ENCODE measurements around the gene ROBO1.

- TF ChIP-seq CTCF (conservative IDR thresholded peaks at IDR 0.05; ENCODE audit: low read depth, low read length) (no peak), EZH2 (IDR thresholded peaks at IDR 0.05; ENCODE audit: low read length, unreplicated experiment) (no peak)
Measured at GRCh38 chr3:79039192-79039591, 728.6 kb downstream of the ROBO1 start.

Data from PC-3 (cell line).